ENCODE data around the gene KIFC3. TPM values are rescaled to one million over a fixed set of nuclear protein-coding genes. Genes with fewer than 3 reads are reported as not detected.

KIFC3 gene
- total and polyA plus RNA-seq, 2 of the 8 experiments (the other 6 are each of a cell fraction or from before 2014, with no cell fraction given): 2.1 to 7.1 TPM

GRCh38 chr16:57730771-57731730 lies 71.2 kb downstream of the KIFC3 start:
- H3K18ac ChIP-seq (ENCODE audit: extremely low read depth, low read length): no peak overlapping the region
- H3K14ac ChIP-seq (ENCODE audit: insufficient read length): no peak overlapping the region
- H3K79me1 ChIP-seq (ENCODE audit: low read depth, low read length): no peaks in the 10 kb centered on the region
- no peak overlapping the region for H3K27ac ChIP-seq (ENCODE audit: low read depth, low read length)
- no peak overlapping the region for H3K56ac ChIP-seq (replicated peaks; ENCODE audit: insufficient read length, low read depth, low read length)
- H3K9me3 ChIP-seq (ENCODE audit: insufficient read depth in 2 of 2, low read depth in 1 of 2, low read length in 1 of 2): no peaks in the 10 kb centered on the region; a peak in 1 of 4 replicates
- H2AK5ac ChIP-seq (ENCODE audit: low read depth, low read length): no peak overlapping the region
- no peak for FAIRE-seq
- H4K20me1 ChIP-seq (replicated peaks in 1 of 2; ENCODE audit: control insufficient read depth in 1 of 2, insufficient read depth in 2 of 2, low read length in 2 of 2): peaks cover 0 to 3% of the 10 kb centered on the region in 2 experiments
- ChIA-PET CTCF (ENCODE audit: partially characterized antibody) (interaction anchor here (0.6 to 2.4 kb wide), 12 partner anchors 11 to 176 kb away, joined by 3 to 8 read pairs (median 4); no protein-coding TSS in a partner anchor), POLR2A (ENCODE audit: partially characterized antibody) (no interaction called here)
- DNase-seq (ENCODE audit: low read depth in 1 of 2, low spot score in 2 of 2): no peak
- H3K4me1 ChIP-seq (replicated peaks in 1 of 4; ENCODE audit: control insufficient read depth in 3 of 4, insufficient read depth in 4 of 4, low read length in 3 of 4): peaks cover 0 to 5% (median 0%) of the 10 kb centered on the region in 4 experiments; a peak in 4 of 7 replicates
- H2BK120ac ChIP-seq (replicated peaks; ENCODE audit: low read depth, low read length): no peak overlapping the region
- H4K91ac ChIP-seq (replicated peaks; ENCODE audit: insufficient read length, low read length): no peak overlapping the region
- no peak overlapping the region for H4K5ac ChIP-seq (ENCODE audit: insufficient read length, low read depth, low read length)
- no peak overlapping the region for H3K9ac ChIP-seq (replicated peaks in 1 of 4; ENCODE audit: extremely low read depth in 1 of 4, low read depth in 3 of 4, low read length in 3 of 4)
- no peak overlapping the region for H2BK15ac ChIP-seq (ENCODE audit: low read length)
- no peak overlapping the region for H2BK5ac ChIP-seq (ENCODE audit: low read depth, low read length)
- no peaks in the 10 kb centered on the region; a peak in 1 of 7 replicates for H3K27me3 ChIP-seq (replicated peaks in 1 of 4; ENCODE audit: control insufficient read depth in 3 of 4, extremely low read depth in 1 of 4, insufficient read depth in 3 of 4, low read length in 3 of 4)
- H3K79me2 ChIP-seq (ENCODE audit: control insufficient read depth in 1 of 2, insufficient read depth in 2 of 2, low read length in 2 of 2): no peaks in the 10 kb centered on the region; a peak in 1 of 4 replicates
- no peak overlapping the region for H4K8ac ChIP-seq (ENCODE audit: extremely low read depth, insufficient read depth, low read length)
- no peaks in the 10 kb centered on the region for H3K36me3 ChIP-seq (ENCODE audit: control insufficient read depth in 2 of 4, insufficient read depth in 4 of 4, low read length in 3 of 4)
- no peak overlapping the region for H3K4ac ChIP-seq (replicated peaks; ENCODE audit: insufficient read length, low read depth, low read length)
- H3K23me2 ChIP-seq (ENCODE audit: low read depth, low read length): peaks cover 26% of the 10 kb centered on the region; the same call in 1 of the 2 replicates
- no peak overlapping the region for H2BK12ac ChIP-seq (ENCODE audit: low read depth, low read length)
- WGBS, 2 experiments (ENCODE audit: extremely low coverage in 1 of 2, insufficient coverage in 1 of 2, insufficient read length in 1 of 2, insufficient replicate concordance in 2 of 2, low coverage in 1 of 2, low lambda C conversion rate in 2 of 2, missing lambda C conversion rate in 1 of 2): 83% methylated on average over 13 of the region's 13 CpGs; no CpG with 5 or more reads in 1 of the 2 experiments
- no peak overlapping the region for H3K4me3 ChIP-seq (ENCODE audit: extremely low read depth in 1 of 4, insufficient read depth in 2 of 4, low read depth in 3 of 4, low read length in 4 of 4)
- H2AFZ ChIP-seq (ENCODE audit: low read length): no peak overlapping the region
- H3K23ac ChIP-seq (ENCODE audit: insufficient read length): no peak overlapping the region
- H3K4me2 ChIP-seq (ENCODE audit: insufficient read depth in 1 of 2, low read depth in 2 of 2, low read length in 2 of 2): no peak overlapping the region
- H2BK20ac ChIP-seq (ENCODE audit: low read length): no peak overlapping the region
- no peak for TF ChIP-seq EZH2 (IDR thresholded peaks at IDR 0.05; ENCODE audit: low read depth, low read length, severe bottlenecking)
- TF ChIP-seq GTF2F1 (IDR thresholded peaks at IDR 0.05; ENCODE audit: borderline replicate concordance, low read depth, low read length): no peak
- no peak for TF ChIP-seq BRCA1 (IDR thresholded peaks at IDR 0.05; ENCODE audit: low read depth, low read length)
- TF ChIP-seq EGR1 (IDR thresholded peaks at IDR 0.05; ENCODE audit: borderline replicate concordance, low read depth, low read length): no peak
- no peak for TF ChIP-seq TCF12 (IDR thresholded peaks at IDR 0.05; ENCODE audit: low read depth, low read length)
- TF ChIP-seq SAP30 (IDR thresholded peaks at IDR 0.05; ENCODE audit: insufficient read depth, insufficient replicate concordance, low read length): no peak
- TF ChIP-seq RAD21 (IDR thresholded peaks at IDR 0.05 in 1 of 2, conservative IDR thresholded peaks at IDR 0.05 in 1 of 2; ENCODE audit: low read depth in 2 of 2, low read length in 2 of 2): no peak
- TF ChIP-seq TAF1 (IDR thresholded peaks at IDR 0.05; ENCODE audit: low read depth, low read length): no peak
- TF ChIP-seq EP300 (IDR thresholded peaks at IDR 0.05; ENCODE audit: borderline replicate concordance in 1 of 2, low read depth in 2 of 2, low read length in 2 of 2): no peak
- TF ChIP-seq RNF2 (IDR thresholded peaks at IDR 0.05; ENCODE audit: borderline replicate concordance, low read depth, low read length, missing control alignments, poor library complexity, severe bottlenecking): no peak
